Neural cell (in vitro differentiated cells): Measurements from ENCODE around the gene LMO7. TPM values are rescaled to one million over a fixed set of nuclear protein-coding genes. Genes with fewer than 3 reads are reported as not detected.

Experiments used
- H2AFZ ChIP-seq: fragments of 200-600, 300-800 bp; sonication (generic), shearing (Covaris generic); 2 replicates; pipeline ENCODE4 v1.6.0; 2014; ENCODE audit warnings: low read depth, mild to moderate bottlenecking, antibody characterized with exemption, low read length, moderate library complexity
- H3F3A ChIP-seq: fragments of 200-600 bp; shearing (Covaris generic); 2 replicates; pipeline ENCODE4 v1.6.1; 2016; ENCODE audit warnings: mild to moderate bottlenecking, moderate library complexity, mixed read lengths, antibody characterized with exemption, low read length; ENCODE audit not compliant: insufficient read depth, poor library complexity, severe bottlenecking
- H3K27ac ChIP-seq: fragments of 200-600, 300-800 bp; sonication (generic), shearing (Covaris generic); 2 replicates; pipeline ENCODE4 v1.5.1; 2014; ENCODE audit warnings: mild to moderate bottlenecking, low read length, moderate library complexity
- H3K27me3 ChIP-seq: fragments of 300-800, 200-600 bp; sonication (generic), shearing (Covaris generic); 2 replicates; pipeline ENCODE4 v1.6.0; 2014; ENCODE audit warnings: mild to moderate bottlenecking, low read depth, low read length, moderate library complexity; ENCODE audit not compliant: insufficient read depth
- H3K36me3 ChIP-seq: fragments of 300-800, 200-600 bp; sonication (generic), shearing (Covaris generic); 2 replicates; pipeline ENCODE4 v1.5.1; 2014; ENCODE audit warnings: mild to moderate bottlenecking, antibody characterized with exemption, low read length, moderate library complexity; ENCODE audit not compliant: insufficient read depth
- H3K4me2 ChIP-seq: fragments of 300-800, 200-600 bp; sonication (generic), shearing (Covaris generic); 2 replicates; pipeline ENCODE4 v1.6.0; 2014; ENCODE audit warnings: mild to moderate bottlenecking, low read length
- H3K4me3 ChIP-seq: fragments of 300-800, 200-600 bp; sonication (generic), shearing (Covaris generic); 2 replicates; pipeline ENCODE4 v1.5.1; 2014; ENCODE audit warnings: mild to moderate bottlenecking, low read length, moderate library complexity
- H3K79me2 ChIP-seq: fragments of 200-600 bp; shearing (Covaris generic); replicated peaks from 2 replicates; pipeline ENCODE4 v1.6.0; 2014; ENCODE audit warnings: mild to moderate bottlenecking, low read length, moderate library complexity; ENCODE audit not compliant: insufficient read depth
- H3K9ac ChIP-seq: fragments of 300-800, 200-600 bp; sonication (generic), shearing (Covaris generic); 2 replicates; pipeline ENCODE4 v1.6.1; 2016; ENCODE audit warnings: mild to moderate bottlenecking, low read length, mixed read lengths
- H3K9me2 ChIP-seq: fragments of 200-600 bp; shearing (Covaris generic); 2 replicates; pipeline ENCODE4 v1.6.1; 2016; ENCODE audit warnings: mild to moderate bottlenecking, low read length, mixed read lengths; ENCODE audit not compliant: insufficient read depth
- H3K9me3 ChIP-seq: fragments of 200-600, 300-800 bp; sonication (generic), shearing (Covaris generic); 2 replicates; pipeline ENCODE4 v1.6.1; 2016; ENCODE audit warnings: mild to moderate bottlenecking, mixed run types, low read length, moderate library complexity, mixed read lengths
- H4K20me1 ChIP-seq: fragments of 200-600 bp; shearing (Covaris generic); 2 replicates; pipeline ENCODE4 v1.6.1; 2016; ENCODE audit warnings: mild to moderate bottlenecking, mixed run types; ENCODE audit not compliant: insufficient read depth
- CTCF ChIP-seq: fragments of 450-650 bp; IDR thresholded peaks from 2 replicates; pipeline ENCODE4 v1.5.1; 2014; ENCODE audit warnings: antibody characterized with exemption, mild to moderate bottlenecking, moderate library complexity; ENCODE audit not compliant: poor library complexity, severe bottlenecking
- EP300 ChIP-seq: fragments of 450-650 bp; conservative IDR thresholded peaks from 2 replicates; pipeline ENCODE4 v1.6.1; 2014; ENCODE audit warnings: antibody characterized with exemption, mild to moderate bottlenecking, moderate library complexity; ENCODE audit not compliant: poor library complexity, severe bottlenecking
- EZH2 ChIP-seq: fragments of 200-600, 300-800 bp; shearing (Covaris generic), sonication (generic); IDR thresholded peaks from 2 replicates; pipeline ENCODE4 v1.6.1; 2014; ENCODE audit warnings: antibody characterized with exemption, low read length, borderline replicate concordance, mild to moderate bottlenecking; ENCODE audit not compliant: insufficient read depth, poor library complexity, severe bottlenecking
- MXI1 ChIP-seq: fragments of 450-650 bp; conservative IDR thresholded peaks from 2 replicates; pipeline ENCODE4 v1.6.1; 2014; ENCODE audit warnings: antibody characterized with exemption, mild to moderate bottlenecking; ENCODE audit not compliant: poor library complexity, severe bottlenecking
- POLR2AphosphoS5 ChIP-seq: IDR thresholded peaks from 2 replicates; pipeline ENCODE4 v1.6.1; 2012
- RAD21 ChIP-seq: fragments of 450-650 bp; conservative IDR thresholded peaks from 2 replicates; pipeline ENCODE4 v1.6.1; 2014; ENCODE audit warnings: antibody characterized with exemption, mild to moderate bottlenecking, moderate library complexity
- REST ChIP-seq: IDR thresholded peaks from 2 replicates; pipeline ENCODE4 v1.6.1; 2012; ENCODE audit warnings: borderline replicate concordance
- SMC3 ChIP-seq: fragments of 450-650 bp; conservative IDR thresholded peaks from 2 replicates; pipeline ENCODE4 v1.6.1; 2014; ENCODE audit warnings: antibody characterized with exemption, mild to moderate bottlenecking, moderate library complexity; ENCODE audit not compliant: poor library complexity
- TAF1 ChIP-seq: IDR thresholded peaks from 2 replicates; pipeline ENCODE4 v1.6.1; 2012; ENCODE audit warnings: low read depth
- polyA plus RNA-seq: library from polyadenylated mRNA; depleted of rRNA; stranded (reverse); fragments of >200 nt; gene quantifications from 2 replicates; pipeline ENCODE4 v1.2.3, GENCODE V29; 2014

The LMO7 gene
- polyA plus RNA-seq, 1 donor from 2014 or later = 14.2 TPM

- H3K27ac ChIP-seq = no peak overlapping the region
- no peaks in the 10 kb centered on the region for H3K9me3 ChIP-seq
- no peak overlapping the region for H3K9ac ChIP-seq
- no peak overlapping the region for H2AFZ ChIP-seq
- no peaks in the 10 kb centered on the region for H4K20me1 ChIP-seq
- TF ChIP-seq EP300 = no peak
- TF ChIP-seq CTCF = no peak
- TF ChIP-seq SMC3 = no peak
- TF ChIP-seq RAD21 = no peak
- H3K79me2 ChIP-seq = no peaks in the 10 kb centered on the region
- no peaks in the 10 kb centered on the region for H3F3A ChIP-seq
- no peaks in the 10 kb centered on the region for H3K9me2 ChIP-seq
- H3K36me3 ChIP-seq = no peaks in the 10 kb centered on the region
- no peaks in the 10 kb centered on the region for H3K27me3 ChIP-seq
- H3K4me3 ChIP-seq = no peak overlapping the region
- H3K4me2 ChIP-seq = no peak overlapping the region
Observed at GRCh38 chr13:75596657-75597182, 39.4 kb upstream of the LMO7 start.

- H3K9ac ChIP-seq = no peak overlapping the region
- TF ChIP-seq RAD21 (no peak), TAF1 (no peak), MXI1 (no peak), EZH2 (no peak), SMC3 (no peak), REST (no peak), CTCF (no peak), POLR2AphosphoS5 (no peak)
- H3K79me2 ChIP-seq = no peaks in the 10 kb centered on the region
- no peak overlapping the region for H3K27ac ChIP-seq
- no peaks in the 10 kb centered on the region for H3K9me2 ChIP-seq
- no peaks in the 10 kb centered on the region for H3K9me3 ChIP-seq
- H3K4me3 ChIP-seq = no peak overlapping the region
- no peaks in the 10 kb centered on the region for H3K36me3 ChIP-seq
- H3F3A ChIP-seq = no peaks in the 10 kb centered on the region
- no peaks in the 10 kb centered on the region for H4K20me1 ChIP-seq
- no peak overlapping the region for H3K4me2 ChIP-seq
- no peak overlapping the region for H2AFZ ChIP-seq
- H3K27me3 ChIP-seq = no peaks in the 10 kb centered on the region
Observed at GRCh38 chr13:75600371-75600770, 35.8 kb upstream of the LMO7 start.
